ENCODE measurements around the gene SLAMF1.

SLAMF1 gene

DNA sequence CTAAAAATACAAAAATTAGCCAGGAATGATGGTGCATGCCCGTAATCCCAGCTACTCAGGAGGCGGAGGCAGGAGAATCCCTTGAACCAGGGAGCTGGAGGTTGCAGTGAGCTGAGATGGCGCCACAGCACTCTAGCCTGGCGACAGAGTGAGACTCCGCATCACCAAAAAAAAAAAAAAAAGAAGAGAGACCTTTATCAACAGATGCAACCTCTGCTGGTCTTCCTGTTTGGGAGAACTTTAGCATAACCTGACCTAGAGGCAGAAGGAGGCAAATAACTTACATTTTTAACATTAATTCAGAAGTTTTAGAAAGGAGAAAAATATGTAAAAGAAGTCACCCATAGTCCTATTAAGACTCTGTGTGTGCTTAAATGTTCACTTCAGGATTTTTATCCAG, 32.4 kb downstream of the SLAMF1 start:
- CTCF ChIA-PET: no interaction called here
- no peak for DNase-seq (ENCODE audit: low spot score)
- no peak overlapping the region for H3K27ac ChIP-seq
- POLR2A ChIA-PET (ENCODE audit: low non-redundant PET): no interaction called here
- TF ChIP-seq, protein P1, sequence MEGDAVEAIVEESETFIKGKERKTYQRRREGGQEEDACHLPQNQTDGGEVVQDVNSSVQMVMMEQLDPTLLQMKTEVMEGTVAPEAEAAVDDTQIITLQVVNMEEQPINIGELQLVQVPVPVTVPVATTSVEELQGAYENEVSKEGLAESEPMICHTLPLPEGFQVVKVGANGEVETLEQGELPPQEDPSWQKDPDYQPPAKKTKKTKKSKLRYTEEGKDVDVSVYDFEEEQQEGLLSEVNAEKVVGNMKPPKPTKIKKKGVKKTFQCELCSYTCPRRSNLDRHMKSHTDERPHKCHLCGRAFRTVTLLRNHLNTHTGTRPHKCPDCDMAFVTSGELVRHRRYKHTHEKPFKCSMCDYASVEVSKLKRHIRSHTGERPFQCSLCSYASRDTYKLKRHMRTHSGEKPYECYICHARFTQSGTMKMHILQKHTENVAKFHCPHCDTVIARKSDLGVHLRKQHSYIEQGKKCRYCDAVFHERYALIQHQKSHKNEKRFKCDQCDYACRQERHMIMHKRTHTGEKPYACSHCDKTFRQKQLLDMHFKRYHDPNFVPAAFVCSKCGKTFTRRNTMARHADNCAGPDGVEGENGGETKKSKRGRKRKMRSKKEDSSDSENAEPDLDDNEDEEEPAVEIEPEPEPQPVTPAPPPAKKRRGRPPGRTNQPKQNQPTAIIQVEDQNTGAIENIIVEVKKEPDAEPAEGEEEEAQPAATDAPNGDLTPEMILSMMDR (conservative IDR thresholded peaks at IDR 0.05; ENCODE audit: low read depth): no peak

DNA sequence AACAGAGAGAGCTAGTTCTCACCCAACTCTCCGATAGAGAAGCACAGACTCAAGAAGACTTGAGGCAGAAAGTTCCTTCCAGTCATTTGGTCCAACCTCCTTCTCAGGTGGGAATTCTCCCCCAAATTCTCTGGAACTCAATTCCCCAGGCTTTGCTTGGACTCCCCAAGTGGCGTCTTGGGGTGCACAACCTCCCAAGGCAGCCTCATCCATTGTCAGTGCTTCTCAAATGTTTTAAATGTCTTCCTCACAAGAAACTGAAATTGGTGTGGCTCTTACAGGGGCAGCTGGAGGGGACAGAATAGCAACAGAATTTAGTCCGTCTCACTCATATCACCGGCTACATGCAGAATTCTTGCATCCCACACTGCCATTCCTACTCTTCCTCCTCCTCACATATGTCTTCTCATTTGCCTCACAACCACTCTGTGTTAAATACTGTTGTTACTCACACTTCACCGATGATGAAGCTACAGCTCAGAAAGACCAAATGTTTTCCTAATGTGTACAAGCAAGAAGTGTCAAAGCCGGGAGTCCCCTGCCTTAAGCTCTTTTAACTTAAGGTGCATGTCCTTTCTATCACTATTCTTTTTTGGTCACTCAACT, 34.1 kb downstream of the SLAMF1 start:
- CTCF ChIA-PET: no interaction called here
- TF ChIP-seq, protein P1 (conservative IDR thresholded peaks at IDR 0.05; ENCODE audit: low read depth): no peak
- H3K27ac ChIP-seq: no peak overlapping the region
- POLR2A ChIA-PET (ENCODE audit: low non-redundant PET): no interaction called here
- no peak for DNase-seq (ENCODE audit: low spot score)

DNA sequence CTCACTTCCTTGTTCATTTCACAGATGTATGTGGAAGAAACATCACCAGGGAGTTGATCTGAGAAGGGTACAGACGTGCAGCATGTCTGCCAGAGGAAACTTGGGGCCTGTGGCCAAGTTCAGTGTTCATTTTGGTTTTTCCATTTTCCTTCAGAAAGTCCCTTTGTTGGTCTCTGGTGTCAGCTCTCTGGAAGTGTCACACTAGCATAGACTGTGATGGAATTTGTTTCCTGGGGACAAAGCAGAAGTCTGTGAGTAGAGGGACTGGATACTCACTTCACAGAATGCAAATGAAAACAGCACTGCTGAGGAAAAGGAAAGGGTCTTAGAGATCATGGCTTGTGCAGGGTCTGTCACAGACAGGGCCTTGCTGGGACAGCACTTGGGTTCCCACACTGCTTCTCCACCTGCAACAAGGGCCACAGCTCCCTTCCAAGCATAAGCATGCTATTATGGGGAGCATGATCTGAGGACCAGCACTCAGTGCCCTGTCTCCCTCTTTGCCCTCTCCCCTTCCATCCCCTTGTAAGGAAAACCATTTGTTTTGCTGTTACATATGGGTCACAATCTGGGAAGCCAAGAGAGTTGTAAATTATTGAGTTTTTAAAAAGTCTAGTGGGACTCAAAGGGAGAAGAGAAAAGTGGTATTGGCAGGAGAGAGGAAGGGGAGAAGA, 36.1 kb downstream of the SLAMF1 start:
- CTCF ChIA-PET: interaction anchor here (1.3 kb wide), 1 partner anchor 182 kb away, joined by 7 read pairs; no protein-coding TSS in a partner anchor
- no peak overlapping the region for H3K27ac ChIP-seq

GRCh38 chr1:160608941-160609340, 37.9 kb downstream of the SLAMF1 start:
- CTCF ChIA-PET: interaction anchor here (0.6 to 1.3 kb wide), 2 partner anchors 180 to 231 kb away, joined by 3 to 7 read pairs; no protein-coding TSS in a partner anchor
- TF ChIP-seq, protein P1 (conservative IDR thresholded peaks at IDR 0.05; ENCODE audit: low read depth): no peak
- H3K27ac ChIP-seq: no peak overlapping the region
- no peak for DNase-seq (ENCODE audit: low spot score)
- POLR2A ChIA-PET (ENCODE audit: low non-redundant PET): no interaction called here

More for the DNA sequence above, 36.1 kb downstream of the SLAMF1 start:
- POLR2A ChIA-PET (ENCODE audit: low non-redundant PET): no interaction called here
- TF ChIP-seq, protein P1 (conservative IDR thresholded peaks at IDR 0.05; ENCODE audit: low read depth): no peak
- no peak for DNase-seq (ENCODE audit: low spot score)

- CTCF ChIA-PET: interaction anchor here (0.7 kb wide), 1 partner anchor 180 kb away, joined by 5 read pairs; no protein-coding TSS in a partner anchor
- TF ChIP-seq, protein P1 (conservative IDR thresholded peaks at IDR 0.05; ENCODE audit: low read depth): no peak
Observed at GRCh38 chr1:160608514-160608913, 38.3 kb downstream of the SLAMF1 start.

GRCh38 chr1:160608057-160608456, 38.8 kb downstream of the SLAMF1 start:
- no peak for DNase-seq (ENCODE audit: low spot score)
- TF ChIP-seq, protein P1 (conservative IDR thresholded peaks at IDR 0.05; ENCODE audit: low read depth): no peak
- H3K27ac ChIP-seq: no peak overlapping the region
- ChIA-PET POLR2A (ENCODE audit: low non-redundant PET) (no interaction called here), CTCF (interaction anchor here (0.7 kb wide), 1 partner anchor 179 kb away, joined by 5 read pairs; no protein-coding TSS in a partner anchor)

More at GRCh38 chr1:160608514-160608913, 38.3 kb downstream of the SLAMF1 start:
- H3K27ac ChIP-seq: no peak overlapping the region
- DNase-seq (ENCODE audit: low spot score): no peak
- POLR2A ChIA-PET (ENCODE audit: low non-redundant PET): no interaction called here

Measured in RWPE1 (cell line).